Activated T-cell treated with anti-CD3 and anti-CD28 coated beads, Interleukin-2, amount 50 U/mL, for 1 hour (primary cell): Measurements from ENCODE around the gene CTSD.
"Not testable (repeated sequence)": the region's sequence is repeated elsewhere in the genome, so short reads cannot be mapped to it uniquely, and the experiment has no call there.

Experiments
- DNase-seq: peaks from one replicate; pipeline ENCODE4 v3.0.0-alpha.2; 2020

Gene CTSD

DNA sequence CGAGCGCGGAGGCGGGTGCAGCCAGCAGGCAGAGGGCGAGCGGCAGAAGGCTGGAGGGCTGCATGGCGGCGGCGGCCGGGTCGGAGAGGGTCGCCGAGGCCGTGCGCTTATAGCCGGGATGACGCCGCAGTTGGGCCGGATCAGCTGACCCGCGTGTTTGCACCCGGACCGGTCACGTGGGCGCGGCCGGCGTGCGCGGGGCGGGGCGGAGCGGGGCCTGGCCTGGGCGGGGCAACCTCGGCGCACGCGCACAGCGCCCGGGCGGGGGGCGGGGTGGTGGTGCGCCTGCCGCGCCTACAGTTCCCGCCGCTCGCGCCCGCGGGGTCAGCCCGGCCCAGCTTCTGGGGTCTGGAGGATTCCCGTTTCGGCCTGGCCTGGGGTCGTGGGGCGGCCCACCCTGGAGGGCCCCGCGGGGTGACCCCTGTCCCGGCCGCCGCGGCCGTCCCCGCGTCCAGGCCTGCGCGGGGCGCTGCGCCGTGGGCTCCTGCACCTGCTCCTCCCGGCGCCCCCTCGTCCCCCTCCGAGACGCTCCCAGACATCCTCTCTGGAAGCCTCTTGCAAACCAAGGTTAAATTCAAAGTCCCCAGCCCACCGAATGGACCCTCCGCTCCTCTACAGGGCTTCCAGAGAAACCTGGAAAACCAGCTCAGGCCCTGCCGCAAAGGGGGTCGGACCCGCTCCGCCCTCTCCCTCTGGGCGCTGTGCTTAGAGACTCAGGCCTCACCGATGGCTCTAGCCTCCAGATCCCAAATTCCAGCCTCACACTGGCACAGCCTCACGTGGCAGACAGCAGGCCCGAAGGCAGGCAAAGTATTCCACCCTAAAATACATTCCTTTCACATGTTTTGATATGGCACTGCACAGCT is at the start of gene CTSD:
Gene CTSD, minus strand, starts transcription at position 132 of the 866 bp plus-strand sequence. Its CDS starts 68 bp downstream, at position 64.
- peak; percentile 91 for DNase-seq

DNA sequence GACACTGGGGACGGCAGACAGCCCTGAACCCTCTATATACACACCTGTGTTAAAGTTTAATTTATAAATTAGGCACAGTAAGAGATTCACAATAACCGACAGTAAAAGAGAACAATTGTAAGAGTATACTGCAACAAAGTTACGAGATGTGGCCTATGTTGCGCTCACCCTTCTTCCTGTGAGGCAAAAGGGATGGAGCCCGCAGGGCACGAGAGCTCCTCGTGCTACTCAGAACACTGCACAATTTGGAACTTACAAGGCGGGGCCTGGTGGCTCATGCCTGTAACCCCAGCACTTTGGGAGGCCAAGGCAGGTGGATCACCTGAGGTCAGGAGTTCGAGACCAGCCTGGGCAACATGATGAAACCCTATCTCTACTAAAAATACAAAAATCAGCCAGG is 49.6 kb upstream of the CTSD start:
- DNase-seq = not testable (repeated sequence)

DNA sequence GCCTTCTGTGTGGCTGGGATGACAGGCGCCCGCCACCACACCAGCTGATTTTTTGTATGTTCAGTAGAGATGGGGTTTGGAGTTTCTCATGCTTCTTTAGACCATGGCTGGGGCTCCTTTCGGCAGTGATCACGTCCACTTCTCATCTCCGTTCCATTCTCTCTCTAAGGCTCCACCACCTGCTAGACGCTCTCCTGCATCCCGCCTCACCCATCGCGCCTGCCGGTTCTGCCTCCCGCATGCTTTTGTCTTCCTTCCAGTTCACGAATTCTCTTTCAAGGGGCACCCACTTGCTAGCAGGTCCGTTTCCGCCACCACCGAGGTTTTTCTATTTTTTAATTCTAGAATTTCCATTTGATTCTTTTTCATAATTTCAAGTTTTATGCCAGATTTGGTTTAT is 49.1 kb upstream of the CTSD start:
- no peak for DNase-seq

DNA sequence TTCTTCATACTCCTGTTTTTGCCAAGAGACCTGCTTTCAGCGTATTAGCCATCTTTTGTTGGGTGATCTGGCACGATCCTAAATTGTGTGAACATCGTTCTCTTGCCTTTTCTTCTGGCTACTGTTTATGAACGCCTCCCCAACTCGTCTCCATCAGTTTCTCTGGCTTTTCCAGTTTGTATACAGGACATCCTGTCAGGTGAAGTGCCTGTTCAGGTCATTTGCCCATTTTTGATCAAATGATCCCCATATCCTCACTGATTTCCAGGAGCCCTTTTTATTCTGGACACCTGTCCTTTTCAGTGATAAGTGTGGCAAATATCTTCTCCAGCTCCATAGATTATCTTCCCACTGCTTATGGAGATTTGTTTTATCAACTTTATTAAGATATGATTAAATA is 48.5 kb upstream of the CTSD start:
- DNase-seq = no peak

GRCh38 chr11:1810761-1811160 is 47.0 kb upstream of the CTSD start:
- no peak for DNase-seq

DNA sequence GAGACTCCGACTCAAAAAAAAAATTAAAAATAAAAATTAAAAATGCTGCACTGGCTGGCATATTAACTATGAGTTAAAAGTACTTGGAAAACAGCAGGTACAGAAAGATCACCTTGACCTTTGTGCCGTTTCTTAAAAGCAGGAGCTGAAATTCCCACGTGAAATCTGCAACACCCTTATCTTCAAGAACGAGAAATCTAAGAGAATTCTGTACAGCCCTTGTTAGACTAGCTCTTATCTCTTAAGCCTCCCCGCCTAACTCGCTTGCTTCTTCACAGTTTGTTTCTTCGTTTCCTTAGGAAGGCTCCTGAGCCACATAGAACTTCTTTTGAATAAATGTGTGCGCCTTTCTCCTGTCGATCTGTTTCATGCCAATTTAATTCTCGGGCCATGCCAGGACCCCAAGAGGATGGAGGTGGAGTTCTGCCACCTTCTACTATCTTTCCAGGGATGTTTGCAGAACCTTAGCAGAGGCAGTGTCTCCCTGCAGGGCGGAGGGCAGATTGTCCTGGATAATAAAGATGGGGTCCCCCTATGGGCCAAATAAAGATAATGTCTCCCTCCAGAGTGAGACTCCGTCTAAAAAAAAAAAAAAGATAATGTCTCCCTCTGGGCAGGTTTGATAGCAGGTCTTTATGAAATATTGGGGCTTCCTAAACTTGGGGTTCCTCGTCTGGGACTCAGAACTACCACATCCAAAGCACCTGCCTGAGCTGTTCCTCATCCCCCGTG is 43.7 kb upstream of the CTSD start:
- no peak for DNase-seq

DNA sequence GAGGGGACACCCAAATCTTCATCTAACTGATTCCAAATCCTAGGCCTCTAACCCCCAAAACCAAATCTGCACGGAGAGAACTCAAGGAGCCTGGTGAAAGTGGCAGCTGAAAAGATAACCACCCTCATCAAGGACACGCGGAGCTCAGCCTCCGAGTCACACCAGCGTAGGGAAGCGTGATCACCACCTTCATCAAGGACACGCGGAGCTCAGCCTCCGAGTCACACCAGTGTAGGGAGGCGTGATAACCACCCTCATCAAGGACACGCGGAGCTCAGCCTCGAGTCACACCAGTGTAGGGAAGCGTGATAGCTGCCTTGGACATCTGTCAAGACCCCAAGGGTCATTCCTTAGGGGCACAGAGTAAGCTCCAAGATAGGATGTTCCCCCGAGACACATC is 41.8 kb upstream of the CTSD start:
- no peak for DNase-seq

GRCh38 chr11:1803835-1804519 is 40.2 kb upstream of the CTSD start:
- not testable (repeated sequence) for DNase-seq

DNA sequence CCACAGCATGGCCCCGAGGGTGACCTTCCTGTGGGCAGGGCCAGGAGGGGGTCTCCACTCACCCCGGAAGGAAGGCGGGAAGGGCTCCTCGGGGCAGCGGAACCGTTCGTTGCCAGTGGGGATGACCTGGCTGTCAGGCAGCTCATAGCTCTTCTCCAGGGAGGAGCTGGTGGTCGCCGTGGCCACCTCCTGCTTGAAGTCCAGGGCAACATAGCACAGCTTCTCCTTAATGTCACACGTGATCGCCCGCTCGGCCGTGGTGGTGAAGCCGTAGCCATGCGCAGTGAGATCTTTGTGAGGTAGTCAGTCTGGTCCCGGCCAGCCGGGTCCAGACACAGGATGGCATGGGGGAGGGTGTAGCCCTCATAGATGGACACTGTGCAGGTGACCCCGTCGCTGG is 39.5 kb upstream of the CTSD start:
- DNase-seq = no peak

- DNase-seq = no peak
These were observed 33.8 kb upstream of the CTSD start for GRCh38 chr11:1797391-1798125.

DNA sequence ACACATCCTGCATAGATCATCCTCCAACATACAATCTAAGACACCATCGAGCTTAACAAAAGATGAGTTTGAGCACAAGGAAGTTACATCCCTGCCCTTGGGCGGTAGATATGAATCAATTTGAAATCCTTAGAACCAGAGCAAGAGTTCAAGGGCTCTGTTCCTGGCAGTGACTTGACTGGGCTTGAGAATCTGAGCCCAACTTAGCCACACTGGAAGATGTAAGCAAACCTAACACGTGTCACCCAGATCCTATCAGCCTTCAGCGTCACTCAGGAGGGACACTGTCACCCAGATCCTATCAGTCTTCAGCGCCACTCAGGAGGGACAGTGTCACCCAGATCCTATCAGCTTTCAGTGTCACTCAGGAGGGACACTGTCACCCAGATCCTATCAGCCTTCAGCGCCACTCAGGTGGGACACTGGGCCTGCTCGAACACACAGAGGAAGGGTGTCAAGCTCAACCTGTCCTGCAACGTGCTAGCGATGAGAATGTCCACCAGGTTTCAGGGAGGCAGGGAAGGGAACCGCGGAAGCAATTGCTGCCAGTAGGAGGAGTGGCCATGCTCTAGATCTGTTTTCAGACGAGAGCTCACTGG is 32.8 kb upstream of the CTSD start:
- no peak for DNase-seq

DNA sequence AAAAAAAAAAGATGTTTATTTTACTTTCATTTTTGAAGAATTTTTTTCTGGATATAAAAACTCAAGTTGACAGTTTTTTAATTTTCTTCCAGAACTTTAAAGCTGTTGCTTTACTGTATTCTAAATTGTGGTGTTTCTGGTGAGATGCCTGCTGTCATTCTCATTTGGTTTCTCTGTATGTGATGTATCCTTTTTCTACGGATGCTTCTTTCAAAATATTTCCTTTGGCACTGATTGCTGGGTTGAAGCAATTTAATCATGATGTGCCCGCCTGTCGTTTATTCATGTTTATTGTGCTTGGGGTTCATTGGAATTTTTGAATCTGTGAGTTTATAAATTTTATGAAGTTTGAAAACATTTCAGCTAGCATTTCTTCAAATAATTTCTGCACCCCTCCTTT is 29.4 kb upstream of the CTSD start:
- DNase-seq = no peak

GRCh38 chr11:1792461-1792860 is 28.7 kb upstream of the CTSD start:
- no peak for DNase-seq

DNA sequence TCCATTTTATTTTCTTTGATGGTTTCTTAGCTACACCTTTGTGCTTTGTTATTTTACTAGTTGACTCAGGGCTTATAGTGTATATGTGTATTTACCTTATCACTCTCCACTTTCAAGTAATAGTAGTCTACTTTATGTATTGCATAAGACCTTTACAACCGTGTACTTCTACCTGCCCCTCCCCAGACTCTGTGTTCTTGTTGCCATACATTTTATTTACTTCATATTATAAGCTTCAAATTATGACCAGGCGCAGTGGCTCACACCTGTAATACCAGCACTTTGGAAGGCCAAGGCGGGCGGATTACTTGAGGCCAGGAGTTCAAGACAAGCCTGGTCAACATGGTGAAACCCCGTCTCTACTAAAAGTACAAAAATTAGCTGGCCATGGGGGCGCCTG is 28.2 kb upstream of the CTSD start:
- no peak for DNase-seq

DNA sequence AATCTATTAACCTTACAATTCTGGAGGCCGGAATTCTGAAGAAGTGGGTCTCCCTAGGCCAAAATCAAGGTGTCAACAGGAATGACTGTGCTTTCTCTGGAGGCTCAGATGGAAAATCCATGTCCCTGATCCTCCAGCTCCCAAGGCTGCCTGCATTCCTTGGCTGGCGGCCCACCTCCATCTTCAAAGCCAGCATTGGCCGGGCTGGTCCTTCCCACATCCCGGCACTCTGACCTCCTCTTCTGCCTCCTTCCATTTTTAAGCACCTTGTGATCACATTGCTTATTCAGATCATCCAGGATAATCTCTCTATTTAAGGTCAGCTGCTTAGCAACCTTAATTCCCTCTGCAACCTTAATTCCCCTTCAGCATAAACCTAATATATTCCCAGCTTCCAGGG is 22.7 kb upstream of the CTSD start:
- no peak for DNase-seq

DNA sequence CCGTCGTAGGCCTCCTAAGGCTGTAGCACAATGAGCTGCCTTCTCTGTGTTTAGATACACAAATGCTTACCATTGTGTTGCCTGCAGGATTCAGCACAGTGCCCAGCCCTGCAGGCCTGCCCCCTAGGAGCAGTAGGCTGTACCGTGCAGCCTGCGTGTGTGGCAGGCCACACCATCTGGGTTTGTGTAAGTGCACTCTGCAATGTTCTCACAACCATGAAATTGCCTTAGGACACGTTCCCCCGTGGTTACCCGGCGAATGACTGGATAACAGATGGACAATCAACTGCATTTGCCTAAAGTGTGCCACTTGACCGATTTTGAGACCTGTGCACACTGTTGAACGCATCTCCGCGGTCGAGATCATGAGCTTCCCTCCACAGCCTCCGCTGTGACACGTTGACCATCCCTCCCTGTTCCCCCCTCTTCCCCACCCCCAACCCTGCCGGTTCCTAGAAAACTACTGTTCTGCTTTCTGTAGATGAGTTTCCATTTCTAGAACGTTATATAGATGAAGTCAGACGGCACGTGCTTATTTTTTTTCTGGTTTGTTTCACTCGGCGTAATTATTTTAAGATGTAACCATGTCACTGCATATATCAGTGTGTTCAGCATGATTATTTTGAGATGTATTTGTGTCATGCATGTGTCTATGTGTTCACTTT is 22.2 kb upstream of the CTSD start:
- no peak for DNase-seq

GRCh38 chr11:1784761-1785650 is 21.3 kb upstream of the CTSD start:
- no peak for DNase-seq

DNA sequence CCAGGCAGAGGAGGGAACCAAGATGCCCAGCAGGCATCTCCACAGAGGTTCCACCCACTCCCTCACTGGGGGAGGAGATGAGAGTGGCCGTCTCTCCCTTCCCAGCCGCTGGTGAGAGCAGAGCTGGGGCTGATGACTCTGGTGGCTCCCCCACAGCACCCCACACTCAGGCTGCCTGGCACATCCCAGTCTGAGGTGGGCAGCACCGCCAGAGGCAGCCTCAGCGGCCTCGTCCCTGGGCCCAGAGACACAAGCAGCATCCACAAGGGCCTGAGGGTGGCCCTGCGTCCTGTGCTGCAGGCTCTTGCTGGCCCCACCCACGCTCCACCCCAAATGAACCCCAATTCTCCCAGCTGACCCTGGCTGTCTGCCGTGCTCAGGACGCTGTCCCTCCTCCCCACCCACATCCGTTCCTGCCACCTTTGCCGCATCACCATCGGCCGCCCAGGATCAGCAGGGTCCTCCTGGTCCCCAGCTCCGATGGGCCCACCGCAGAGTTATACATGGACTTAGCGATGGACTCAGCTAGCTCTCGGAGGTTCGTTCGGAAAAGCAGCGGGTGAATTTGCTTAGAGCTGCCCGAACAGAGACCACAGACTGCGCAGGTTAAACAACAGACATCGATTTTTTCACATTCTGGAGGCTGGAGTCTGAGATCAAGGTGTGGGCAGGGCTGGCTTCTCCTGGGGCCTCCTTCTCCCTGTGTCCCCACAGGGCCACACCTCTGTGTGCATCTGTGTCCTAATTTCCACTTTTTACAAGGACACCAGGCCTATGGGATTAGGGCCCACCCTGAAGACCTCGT is 20.2 kb upstream of the CTSD start:
- no peak for DNase-seq

- DNase-seq = no peak
These were observed 19.4 kb upstream of the CTSD start for GRCh38 chr11:1782831-1783724.
